Spleen (tissue), 11 donors: ENCODE data around the gene SNRNP70. TPM values are rescaled to one million over a fixed set of nuclear protein-coding genes. Genes with fewer than 3 reads are reported as not detected.

ENCODE experiments used
- DNase-seq: peaks from one replicate; pipeline ENCODE4 v3.0.0-alpha.2; 2020
- H3K27ac ChIP-seq, 8 donors: fragments of 200-600 bp; sonication (generic) in 7 of 8; 1 replicate in 4 of 8; 2 replicates in 4 of 8; pipeline versions ENCODE4 v1.5.0 to v1.8.0; 2016 to 2021; ENCODE audit warnings: inconsistent platforms in 4 of 8, mild to moderate bottlenecking in 4 of 8, moderate library complexity in 1 of 8
- H3K27me3 ChIP-seq, 7 donors: fragments of 200-600 bp; sonication (generic) in 6 of 7; replicated peaks in 1 of 7; 1 replicate in 4 of 7; 2 replicates in 3 of 7; pipeline versions ENCODE4 v1.5.0 to v1.8.0; 2016 to 2021; ENCODE audit warnings: inconsistent platforms in 3 of 7, mild to moderate bottlenecking in 1 of 7
- H3K36me3 ChIP-seq, 6 donors: fragments of 200-600 bp; sonication (generic) in 5 of 6; 1 replicate in 4 of 6; 2 replicates in 2 of 6; pipeline versions ENCODE4 v1.5.0 to v1.8.0; 2016 to 2021; ENCODE audit warnings: inconsistent platforms in 2 of 6
- H3K4me1 ChIP-seq, 6 donors: fragments of 200-600 bp; sonication (generic) in 5 of 6; 1 replicate in 3 of 6; 2 replicates in 3 of 6; pipeline versions ENCODE4 v1.5.0 to v1.8.0; 2016 to 2021; ENCODE audit warnings: inconsistent platforms in 3 of 6
- H3K4me3 ChIP-seq, 8 donors: fragments of 200-600 bp; sonication (generic) in 7 of 8; 1 replicate in 4 of 8; 2 replicates in 4 of 8; pipeline versions ENCODE4 v1.5.0 to v1.8.0; 2016 to 2021; ENCODE audit warnings: inconsistent platforms in 4 of 8, mild to moderate bottlenecking in 4 of 8, moderate library complexity in 2 of 8
- H3K9me3 ChIP-seq, 8 donors: fragments of 200-600 bp; sonication (generic) in 7 of 8; 1 replicate in 4 of 8; 2 replicates in 4 of 8; pipeline versions ENCODE4 v1.5.0 to v1.8.0; 2016 to 2021; ENCODE audit warnings: inconsistent platforms in 4 of 8
- CTCF ChIP-seq, 11 experiments: fragments of 200-600 bp in 7 of 11; fragments of 450-650 bp in 4 of 11; sonication (generic) in 4 of 11; IDR thresholded peaks in 8 of 11; conservative IDR thresholded peaks in 3 of 11; 1 replicate in 7 of 11; 2 replicates in 4 of 11; pipeline versions ENCODE4 v1.4.0 to v1.8.0; 2016 to 2021; ENCODE audit warnings: antibody characterized with exemption in 11 of 11, inconsistent platforms in 4 of 11, mild to moderate bottlenecking in 1 of 11
- POLR2A ChIP-seq, 3 donors: fragments of 450-650 bp; IDR thresholded peaks; one replicate each; pipeline ENCODE4 v1.5.1; 2017; ENCODE audit warnings: antibody characterized with exemption in 3 of 3, mild to moderate bottlenecking in 1 of 3
- POLR2AphosphoS5 ChIP-seq, 3 donors: sonication (generic); formaldehyde crosslinking; IDR thresholded peaks; one replicate each; pipeline ENCODE4 v1.5.1; 2017; ENCODE audit warnings: antibody characterized with exemption in 3 of 3
- WGBS, 5 donors: extraction: QIAGEN DNeasy Blood & Tissue Kit in 3 of 5; methylation state at CpG; one replicate each; pipeline versions ENCODE4 v1.1.5 to v1.1.7; 2013 to 2018; 5-methylcytosine and 5-hydroxymethylcytosine counted together
- intact Hi-C: fragments of 100-400 bp; cut with DNase I; formaldehyde crosslinking; loops from one replicate; pipeline ENCODE4 v1.15.0; 2023; ENCODE audit warnings: low total_unique reads
- polyA plus RNA-seq, 3 donors: library from polyadenylated mRNA; stranded (reverse); fragments of 200-250 nt; gene quantifications; one replicate each; pipeline ENCODE4 v1.2.1, GENCODE V29; 2013
- total RNA-seq, 7 donors: library from RNA; depleted of rRNA in 3 of 7; stranded (reverse); fragments of >200 nt in 3 of 7; fragmentation: NEBNext Ultra II Directional in 4 of 7; extraction: Animal tissue kit (Norgen Biotek cat#: 25700) in 4 of 7; gene quantifications; one replicate each; pipeline versions ENCODE4 v1.1.0 to v1.2.1, GENCODE V29; 2016 to 2021
- donor health status: healthy with polysubstance abuse.
- donor health status: DM: no; HTN: no; CAD: no; lungs with moderate emphysema.
- donor health status: DM: no; HTN: no; CAD: no.
- donor health status: Bipolar disorder and iron deficiency.
- donor health status: healthy.
- donor health status: DM: no; HTN: no; CAD: no.
- donor health status: DM: yes; HTN: yes; CAD: no.

The SNRNP70 gene
- total and polyA plus RNA-seq, 10 donors, result 198 to 559 (median 272) TPM

GRCh38 chr19:49111218-49111998 lies 26.2 kb downstream of the SNRNP70 start:
- DNase-seq, result no peak
- intact Hi-C loops, result no loop called here
- H3K4me3 ChIP-seq, result no peak overlapping the region
- TF ChIP-seq POLR2A (IDR thresholded peaks at IDR 0.05) (no peak), POLR2AphosphoS5 (IDR thresholded peaks at IDR 0.05) (no peak), CTCF (IDR thresholded peaks at IDR 0.05 in 8 of 11, conservative IDR thresholded peaks at IDR 0.05 in 3 of 11) (no peak)
- H3K27me3 ChIP-seq, result no peaks in the 10 kb centered on the region
- H3K9me3 ChIP-seq, result no peaks in the 10 kb centered on the region
- H3K36me3 ChIP-seq, result peaks cover 0 to 35% (median 29%) of the 10 kb centered on the region in 6 donors
- H3K4me1 ChIP-seq, result peaks cover 7 to 30% (median 21%) of the 10 kb centered on the region in 6 donors
- 82 to 90% (median 83%) methylated on average over 11 of the region's 11 CpGs for WGBS, 5 donors
- H3K27ac ChIP-seq, result no peak overlapping the region

DNA sequence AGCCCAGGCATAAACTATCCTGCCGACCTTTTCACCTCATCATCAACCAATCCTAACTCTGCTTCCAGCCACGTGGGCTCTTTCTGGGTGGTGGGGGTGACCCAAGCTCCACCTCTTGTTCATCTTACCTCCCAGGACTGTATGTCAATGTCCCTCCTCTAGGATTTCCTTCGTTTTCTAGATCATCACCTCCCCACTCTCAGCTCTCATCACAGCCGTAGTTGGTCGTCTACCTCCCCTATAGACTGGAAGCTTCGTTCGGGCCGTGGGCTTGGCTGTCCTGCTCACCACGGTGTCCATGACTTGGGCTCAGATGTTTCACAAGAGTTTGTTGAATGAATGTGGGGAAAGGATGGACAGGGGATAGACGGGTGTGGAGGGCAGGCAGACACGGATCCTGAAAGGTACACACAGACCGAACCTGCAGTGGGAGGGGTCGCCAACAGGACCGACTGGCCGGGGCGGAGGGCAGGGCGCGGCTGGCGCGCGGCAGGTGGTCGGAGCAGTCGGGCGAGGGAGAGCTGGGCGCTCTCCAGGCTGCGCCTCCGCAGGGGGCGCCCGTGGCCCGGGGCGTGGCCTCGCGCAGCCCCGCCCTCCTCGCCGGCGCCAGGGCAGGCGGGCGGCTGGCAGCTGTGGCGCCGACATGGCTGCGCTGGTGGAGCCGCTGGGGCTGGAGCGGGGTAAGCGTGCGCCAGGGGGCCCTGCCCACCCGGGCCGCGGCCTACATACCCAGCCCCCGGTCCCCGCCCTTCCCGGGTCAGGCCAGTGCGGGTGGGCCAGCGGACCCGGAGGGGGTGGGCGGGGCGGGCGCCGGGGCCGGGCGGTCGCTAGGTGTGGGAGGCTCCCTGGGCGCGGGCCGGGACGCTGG lies 28.7 kb downstream of the SNRNP70 start, which contains the start of gene LIN7B:
Gene LIN7B (plus strand): TSS at position 609 of the 868 bp plus-strand sequence. CDS start 35 bp downstream, at position 644.
- H3K4me1 ChIP-seq, result peaks cover 14 to 53% (median 36%) of the 10 kb centered on the region in 6 donors
- intact Hi-C loops, result no loop called here
- H3K9me3 ChIP-seq, result no peaks in the 10 kb centered on the region
- no peaks in the 10 kb centered on the region for H3K27me3 ChIP-seq
- TF ChIP-seq POLR2AphosphoS5 (IDR thresholded peaks at IDR 0.05) (peak; percentile 41 to 61 (median 44)), POLR2A (IDR thresholded peaks at IDR 0.05) (no peak), CTCF (IDR thresholded peaks at IDR 0.05 in 8 of 11, conservative IDR thresholded peaks at IDR 0.05 in 3 of 11) (peak in 8 of 11 experiments; percentile 17 to 83 (median 68))
- peak within 1 kb of the TSS; percentile 71 to 98 (median 83) for H3K4me3 ChIP-seq
- peak within 1 kb of the TSS; percentile 63 to 87 (median 74) for H3K27ac ChIP-seq
- WGBS, 5 donors, result 0 to 4% (median 1%) methylated on average over 12 to 66 of the region's 66 CpGs
- H3K36me3 ChIP-seq, result peaks cover 0 to 9% (median 6%) of the 10 kb centered on the region in 6 donors
- peak; percentile 93 for DNase-seq

- peaks cover 19 to 60% (median 42%) of the 10 kb centered on the region in 6 donors for H3K4me1 ChIP-seq
- 11 to 40% (median 13%) methylated on average over 19 to 68 of the region's 68 CpGs for WGBS, 5 donors
- intact Hi-C loops, result no loop called here
- H3K36me3 ChIP-seq, result peaks cover 0 to under 1% (median 0%) of the 10 kb centered on the region in 6 donors
- peaks cover 0 to 8% (median 4%) of the 10 kb centered on the region in 7 donors for H3K27me3 ChIP-seq
- peak; percentile 88 for DNase-seq
- H3K9me3 ChIP-seq, result no peaks in the 10 kb centered on the region
- TF ChIP-seq POLR2AphosphoS5 (IDR thresholded peaks at IDR 0.05) (peak; percentile 9 to 65 (median 56)), POLR2A (IDR thresholded peaks at IDR 0.05) (no peak), CTCF (IDR thresholded peaks at IDR 0.05 in 8 of 11, conservative IDR thresholded peaks at IDR 0.05 in 3 of 11) (no peak)
- peak overlapping the region; percentile 71 to 98 (median 83) for H3K4me3 ChIP-seq
- H3K27ac ChIP-seq, result peak overlapping the region; percentile 63 to 87 (median 74)
Observed at GRCh38 chr19:49114630-49115363, 29.5 kb downstream of the SNRNP70 start.
